ENCODE data around the gene CYFIP2.

The CYFIP2 gene

GRCh38 chr5:157328277-157328912 lies 62.5 kb downstream of the CYFIP2 start:
- DNase-seq: peak; percentile 59 to 64

- DNase-seq: no peak
These were observed 65.9 kb downstream of the CYFIP2 start for GRCh38 chr5:157331807-157332206.

GRCh38 chr5:157335534-157336422 lies 69.9 kb downstream of the CYFIP2 start:
- DNase-seq: no peak

- no peak for DNase-seq
These were observed 70.5 kb downstream of the CYFIP2 start for GRCh38 chr5:157336423-157336744.

- no peak for DNase-seq
These were observed 73.5 kb downstream of the CYFIP2 start for GRCh38 chr5:157339409-157339808.

DNA sequence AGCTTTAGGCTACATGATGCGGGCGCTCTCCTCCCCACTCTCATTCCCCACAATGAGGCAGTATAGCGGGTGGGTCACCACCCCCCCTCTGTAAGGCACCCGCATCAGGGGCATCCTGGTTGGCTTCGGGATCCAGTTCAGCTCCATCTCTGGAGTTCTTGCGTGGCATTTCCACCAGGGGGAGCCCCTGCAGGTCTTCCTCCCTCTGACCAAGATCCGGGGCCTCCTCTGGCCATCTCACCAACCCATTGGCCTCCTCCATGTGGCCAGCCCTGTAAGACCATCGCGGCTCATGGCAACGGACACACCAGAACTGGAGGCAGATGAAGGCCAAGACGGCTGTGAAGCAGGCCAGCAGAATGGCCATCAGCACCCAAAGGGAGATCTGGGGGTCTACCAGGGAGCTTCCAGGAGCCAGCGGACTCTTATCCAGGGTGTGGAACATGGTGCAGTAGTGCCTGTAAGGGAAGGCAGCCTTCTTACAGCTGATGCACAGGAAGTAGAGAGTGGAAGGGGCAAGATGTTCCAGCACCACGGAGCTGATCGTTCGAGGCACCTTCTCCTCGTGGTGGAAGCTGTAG lies 77.0 kb downstream of the CYFIP2 start:
- peak in 1 of 2 donors; percentile 20 for DNase-seq

DNA sequence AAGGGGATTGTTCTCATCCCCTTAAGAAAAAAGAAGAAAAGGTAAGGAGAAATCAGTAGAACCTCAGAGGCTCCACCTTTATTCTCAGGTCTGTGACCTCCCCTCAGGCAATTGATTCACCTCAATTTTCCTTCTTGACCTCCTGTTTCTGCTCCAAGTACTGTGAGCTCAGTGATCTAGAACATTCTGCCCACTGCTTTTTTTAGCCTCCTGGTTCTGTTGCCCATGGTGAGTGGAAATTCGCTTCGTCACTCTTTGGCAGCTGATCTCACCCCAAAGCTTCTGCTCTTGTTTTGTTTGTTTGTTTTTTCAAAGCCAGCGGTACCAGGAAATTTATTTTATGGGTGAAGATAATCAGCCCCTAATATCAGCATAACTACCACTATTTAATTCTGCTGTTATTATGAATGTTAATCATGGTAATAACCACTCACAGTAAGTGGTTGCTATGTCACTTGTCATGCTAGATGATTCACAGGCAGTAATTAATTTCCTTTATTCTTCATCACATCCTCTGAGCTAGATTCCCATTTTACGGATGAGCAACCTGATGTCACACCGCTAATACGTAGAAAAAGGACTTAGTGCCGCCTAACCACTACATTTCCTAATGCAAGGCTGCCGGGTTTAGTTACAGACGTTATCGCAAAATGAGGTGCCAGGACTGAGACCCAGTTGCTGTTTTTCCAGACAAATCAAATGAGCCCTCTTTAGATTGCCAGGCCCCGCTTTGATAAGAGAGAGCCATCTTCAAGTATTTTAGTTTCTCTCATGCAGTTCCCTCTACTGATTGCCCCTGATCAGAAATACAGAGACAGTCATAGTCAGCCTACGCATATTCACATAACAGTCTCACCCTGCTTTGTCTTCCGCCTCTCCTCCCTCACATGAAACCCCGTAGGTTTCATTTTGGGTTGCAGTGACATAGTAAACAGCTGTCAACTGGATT lies 78.2 kb downstream of the CYFIP2 start:
- DNase-seq: no peak

- no peak for DNase-seq
These were observed 79.1 kb downstream of the CYFIP2 start for GRCh38 chr5:157345067-157345466.

DNA sequence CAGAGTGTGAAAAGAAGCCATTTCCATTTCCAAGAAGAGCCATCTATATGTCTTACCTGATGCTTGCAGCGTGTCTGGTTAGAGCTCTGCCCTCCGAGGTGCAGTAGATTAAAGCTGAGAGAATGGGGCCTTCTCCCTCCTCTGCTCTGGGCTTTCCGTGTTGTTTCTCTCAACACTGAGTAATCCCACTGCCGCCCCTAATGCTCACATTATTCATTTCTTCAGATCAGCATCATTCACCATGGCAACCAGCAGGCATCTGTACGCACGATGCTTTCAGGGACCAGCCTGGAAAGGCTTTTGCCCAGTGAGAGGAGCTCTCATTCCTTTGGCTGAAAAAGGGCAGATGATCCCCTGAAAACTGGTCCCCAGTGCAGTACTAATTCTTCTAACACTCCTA lies 79.6 kb downstream of the CYFIP2 start:
- DNase-seq: no peak

DNA sequence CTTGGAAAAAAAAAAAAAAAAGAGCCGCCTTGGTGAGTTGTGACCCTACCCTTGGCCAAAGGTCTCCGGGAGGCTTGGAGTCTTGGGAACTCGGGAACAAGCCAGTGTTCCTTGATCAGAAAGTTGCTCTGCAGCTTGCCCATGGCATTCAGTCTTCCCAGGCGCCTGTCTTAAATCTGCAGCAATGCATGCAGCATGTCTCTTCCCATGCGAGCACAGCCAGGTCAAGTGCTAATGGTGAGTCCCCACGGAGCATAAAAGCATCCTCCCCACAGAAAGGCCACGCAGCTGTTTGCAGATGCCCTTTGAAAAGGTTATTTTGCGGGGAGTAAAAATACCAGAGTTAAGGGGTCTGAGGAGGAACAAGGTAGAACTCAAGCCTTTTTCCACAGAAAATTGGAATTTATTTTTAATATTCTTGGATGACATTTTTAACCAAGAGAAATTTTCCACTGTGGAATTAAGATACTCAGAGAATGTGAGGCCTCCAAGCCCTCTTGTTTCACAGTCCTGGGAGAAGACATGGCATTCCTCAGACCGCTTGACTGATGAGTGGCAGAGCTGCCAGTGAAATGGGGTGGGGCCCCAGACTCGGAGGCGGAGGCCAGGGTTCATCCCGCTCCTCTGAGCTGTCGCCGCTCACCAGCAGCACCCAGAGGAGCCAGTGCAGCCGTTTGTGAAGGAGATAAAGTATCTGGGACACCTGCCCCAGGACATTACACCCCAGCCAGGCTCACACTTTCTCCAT lies 81.6 kb downstream of the CYFIP2 start:
- no peak for DNase-seq

GRCh38 chr5:157348049-157348400 lies 82.1 kb downstream of the CYFIP2 start:
- DNase-seq: no peak

- DNase-seq: no peak
These were observed 85.2 kb downstream of the CYFIP2 start for GRCh38 chr5:157350939-157351801.

- no peak for DNase-seq
These were observed 85.8 kb downstream of the CYFIP2 start for GRCh38 chr5:157351802-157352092.

GRCh38 chr5:157352756-157353340 lies 86.9 kb downstream of the CYFIP2 start:
- DNase-seq: no peak

DNA sequence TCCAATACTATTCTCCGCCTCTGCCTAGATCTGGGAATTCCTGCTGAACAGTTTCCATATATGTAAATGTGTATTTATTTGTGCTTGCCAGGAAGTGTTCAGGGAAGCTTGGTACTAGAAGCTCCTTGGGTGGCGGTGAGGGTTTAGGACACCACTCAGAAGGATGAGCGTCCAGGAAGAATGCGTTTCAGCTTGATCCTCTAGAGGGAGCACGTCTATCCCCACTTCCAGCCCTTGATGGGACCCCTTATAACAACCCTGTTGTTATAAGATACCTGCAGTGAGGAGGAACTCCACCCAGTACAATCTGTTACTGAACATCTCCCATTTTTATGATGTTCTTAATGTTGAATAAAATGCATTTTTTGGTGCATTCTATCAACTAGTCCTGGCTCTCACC lies 88.9 kb downstream of the CYFIP2 start:
- no peak for DNase-seq

DNA sequence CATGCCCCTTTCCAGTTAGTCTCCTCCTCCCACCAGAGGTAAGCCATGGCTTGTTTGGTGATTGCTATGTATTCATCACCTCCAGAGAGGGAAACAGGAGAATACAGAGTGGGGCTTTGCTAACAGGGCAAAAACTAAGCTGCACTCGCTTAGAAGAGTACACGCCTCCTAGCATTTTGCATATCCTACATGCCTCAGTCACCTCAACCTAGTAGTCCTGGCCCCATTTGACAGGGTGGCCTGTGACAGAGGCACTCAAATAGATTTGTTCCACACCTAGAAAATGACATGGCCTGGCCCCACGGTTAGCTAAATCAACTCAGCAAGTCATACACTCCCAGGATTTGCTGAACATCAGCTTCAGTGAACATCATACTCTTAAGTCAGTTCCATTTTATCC lies 90.7 kb downstream of the CYFIP2 start:
- DNase-seq: no peak

DNA sequence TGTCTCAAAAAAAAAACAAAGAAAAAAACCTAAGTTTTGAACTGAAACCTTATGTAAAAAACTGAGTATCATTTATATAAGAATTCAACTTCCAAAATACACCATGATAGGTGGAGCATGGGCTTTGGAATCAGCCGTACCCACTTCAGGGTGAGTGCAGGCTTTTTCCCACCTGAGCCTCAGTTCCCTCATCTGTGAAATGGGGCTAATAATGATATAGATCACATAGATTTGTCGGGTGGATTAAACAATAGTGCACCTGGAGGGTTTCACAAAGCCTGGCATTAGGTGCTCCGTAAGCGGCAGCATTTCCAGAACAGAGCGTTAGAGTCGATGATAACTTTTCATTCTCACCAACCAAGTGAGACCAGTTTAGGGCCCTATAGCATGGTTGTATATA lies 91.9 kb downstream of the CYFIP2 start:
- no peak for DNase-seq

DNA sequence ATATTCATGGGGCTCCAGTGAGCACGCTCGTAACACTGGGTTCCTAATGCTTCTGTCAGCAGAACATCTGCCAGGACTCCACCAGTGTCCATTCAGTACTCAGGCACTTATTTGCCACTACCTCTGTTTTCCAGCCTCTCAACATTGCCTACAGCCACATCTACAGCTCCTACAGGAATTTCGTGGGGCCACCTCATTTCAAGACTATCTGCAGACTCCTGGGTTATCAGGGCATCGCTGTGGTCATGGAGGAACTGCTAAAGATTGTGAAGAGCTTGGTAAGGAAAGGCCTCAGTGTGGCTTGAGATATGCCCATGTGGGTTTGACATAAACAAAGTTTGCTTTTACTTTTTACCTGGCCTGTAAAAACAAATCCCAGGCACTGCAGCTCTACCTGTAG lies 92.9 kb downstream of the CYFIP2 start:
- no peak for DNase-seq

GRCh38 chr5:157359356-157360055 lies 93.6 kb downstream of the CYFIP2 start:
- DNase-seq: no peak

DNA sequence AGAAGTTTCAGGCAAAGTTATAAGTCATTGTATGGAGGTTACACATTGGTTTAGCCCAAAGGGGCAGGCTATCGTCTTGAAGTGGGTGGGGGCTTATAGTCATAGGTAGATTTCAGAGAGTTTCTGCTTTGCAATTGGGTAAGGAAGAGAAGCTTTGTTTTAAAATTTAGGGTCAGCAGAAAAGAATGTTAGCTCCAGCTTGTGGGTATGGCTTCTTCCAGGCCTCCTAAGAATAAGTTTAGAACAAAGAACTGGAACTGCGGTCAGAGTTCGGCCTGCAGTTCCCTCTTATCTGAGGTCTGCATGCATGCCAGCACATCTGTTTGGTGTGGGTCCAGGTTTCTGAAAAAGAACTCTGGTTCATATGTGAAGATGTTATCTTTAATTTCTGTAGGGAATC lies 96.1 kb downstream of the CYFIP2 start:
- no peak for DNase-seq

DNA sequence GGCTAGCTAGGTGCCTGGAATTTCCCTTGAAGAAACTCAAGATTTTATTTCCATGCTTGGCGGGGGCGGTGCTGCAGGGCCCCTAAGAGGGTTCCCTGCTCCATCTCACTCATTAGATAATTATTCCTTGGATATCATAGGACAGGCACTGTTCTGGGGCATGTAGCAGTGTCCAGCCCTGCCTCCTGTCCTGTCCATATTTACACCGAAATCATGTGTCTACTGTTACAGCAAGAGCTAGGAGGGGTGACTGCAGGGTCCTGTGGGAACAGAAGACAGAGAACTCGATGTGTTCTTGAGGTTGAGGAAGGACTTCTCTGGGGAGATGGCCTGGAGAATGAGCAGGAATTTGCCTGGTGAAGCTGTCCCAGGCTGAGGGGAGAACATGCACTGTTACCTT lies 96.6 kb downstream of the CYFIP2 start:
- no peak for DNase-seq
